HEK293 (cell line): ENCODE results near the gene CTDNEP1.

Source experiments
- CTCF ChIP-seq: fragments of 450-650 bp; formaldehyde crosslinking; IDR thresholded peaks from 2 replicates; pipeline ENCODE4 v1.5.1; 2016; ENCODE audit warnings: missing biosample characterization, missing genetic modification characterization
- GLIS1 ChIP-seq: fragments of 450-650 bp; formaldehyde crosslinking; IDR thresholded peaks from 2 replicates; pipeline ENCODE4 v1.5.1; 2016; ENCODE audit warnings: missing biosample characterization, missing genetic modification characterization
- HOXC10 ChIP-seq: sonication (generic); formaldehyde crosslinking; IDR thresholded peaks from 2 replicates; pipeline ENCODE4 v1.8.1; 2023; ENCODE audit warnings: mild to moderate bottlenecking, missing genetic modification reagents
- IKZF3 ChIP-seq: fragments of 450-650 bp; IDR thresholded peaks from 2 replicates; pipeline ENCODE4 v1.5.0; 2018; ENCODE audit warnings: missing biosample characterization, mild to moderate bottlenecking, missing genetic modification characterization, moderate library complexity
- KLF17 ChIP-seq: fragments of 450-650 bp; formaldehyde crosslinking; IDR thresholded peaks from 2 replicates; pipeline ENCODE4 v1.5.1; 2016; ENCODE audit warnings: missing biosample characterization, missing genetic modification characterization
- PRDM1 ChIP-seq: fragments of 450-650 bp; formaldehyde crosslinking; IDR thresholded peaks from 2 replicates; pipeline ENCODE4; 2016; ENCODE audit warnings: missing biosample characterization, missing genetic modification characterization
- REST ChIP-seq: fragments of 450-650 bp; formaldehyde crosslinking; IDR thresholded peaks from 2 replicates; pipeline ENCODE4 v1.5.1; 2016; ENCODE audit warnings: missing biosample characterization, missing genetic modification characterization
- SCRT2 ChIP-seq: fragments of 450-650 bp; formaldehyde crosslinking; IDR thresholded peaks from 2 replicates; pipeline ENCODE4 v1.5.1; 2016; ENCODE audit warnings: missing biosample characterization, missing genetic modification characterization
- SP3 ChIP-seq: fragments of 450-650 bp; formaldehyde crosslinking; IDR thresholded peaks from 2 replicates; pipeline ENCODE4 v1.5.1; 2016; ENCODE audit warnings: missing biosample characterization, missing genetic modification characterization
- ZBTB17 ChIP-seq: fragments of 450-650 bp; formaldehyde crosslinking; IDR thresholded peaks from 2 replicates; pipeline ENCODE4 v1.5.1; 2016; ENCODE audit warnings: missing biosample characterization, missing genetic modification characterization
- ZBTB20 ChIP-seq: fragments of 450-650 bp; formaldehyde crosslinking; IDR thresholded peaks from 2 replicates; pipeline ENCODE4 v1.5.1; 2016; ENCODE audit warnings: missing biosample characterization, missing genetic modification characterization
- ZBTB26 ChIP-seq: fragments of 450-650 bp; formaldehyde crosslinking; optimal IDR thresholded peaks from 2 replicates; pipeline ENCODE3; 2016; ENCODE audit warnings: missing biosample characterization, mild to moderate bottlenecking, missing genetic modification characterization
- ZBTB7A ChIP-seq: fragments of 450-650 bp; formaldehyde crosslinking; IDR thresholded peaks from 2 replicates; pipeline ENCODE4 v1.5.1; 2016; ENCODE audit warnings: low read depth, missing biosample characterization, missing genetic modification characterization
- ZEB2 ChIP-seq: fragments of 450-650 bp; formaldehyde crosslinking; IDR thresholded peaks from 2 replicates; pipeline ENCODE4 v1.5.1; 2016; ENCODE audit warnings: missing biosample characterization, missing genetic modification characterization
- ZFP37 ChIP-seq: fragments of 450-650 bp; formaldehyde crosslinking; IDR thresholded peaks from 2 replicates; pipeline ENCODE4 v1.5.1; 2016; ENCODE audit warnings: missing biosample characterization, missing genetic modification characterization
- ZNF174 ChIP-seq: fragments of 450-650 bp; formaldehyde crosslinking; IDR thresholded peaks from 2 replicates; pipeline ENCODE4 v1.5.0; 2017; ENCODE audit warnings: missing biosample characterization, mild to moderate bottlenecking, missing genetic modification characterization
- ZNF2 ChIP-seq: fragments of 450-650 bp; formaldehyde crosslinking; IDR thresholded peaks from 2 replicates; pipeline ENCODE4 v1.5.1; 2016; ENCODE audit warnings: missing biosample characterization, missing genetic modification characterization
- ZNF341 ChIP-seq: fragments of 450-650 bp; formaldehyde crosslinking; IDR thresholded peaks from 2 replicates; pipeline ENCODE4; 2016; ENCODE audit warnings: low read depth, missing biosample characterization, missing genetic modification characterization
- ZNF391 ChIP-seq: fragments of 450-650 bp; formaldehyde crosslinking; IDR thresholded peaks from 2 replicates; pipeline ENCODE4 v1.5.1; 2016; ENCODE audit warnings: low read depth, missing biosample characterization, missing genetic modification characterization, borderline replicate concordance
- ZNF48 ChIP-seq: fragments of 450-650 bp; formaldehyde crosslinking; IDR thresholded peaks from 2 replicates; pipeline ENCODE4 v1.5.1; 2016; ENCODE audit warnings: missing biosample characterization, missing genetic modification characterization
- ZNF501 ChIP-seq: fragments of 450-650 bp; formaldehyde crosslinking; IDR thresholded peaks from 2 replicates; pipeline ENCODE4 v1.5.1; 2016; ENCODE audit warnings: missing biosample characterization, missing genetic modification characterization
- ZNF530 ChIP-seq: fragments of 450-650 bp; formaldehyde crosslinking; IDR thresholded peaks from 2 replicates; pipeline ENCODE4 v1.5.1; 2016; ENCODE audit warnings: low read depth, missing biosample characterization, missing genetic modification characterization
- ZNF548 ChIP-seq: fragments of 450-650 bp; formaldehyde crosslinking; IDR thresholded peaks from 2 replicates; pipeline ENCODE4 v1.5.1; 2016; ENCODE audit warnings: missing biosample characterization, missing genetic modification characterization
- ZNF549 ChIP-seq: fragments of 450-650 bp; IDR thresholded peaks from 2 replicates; pipeline ENCODE4 v1.5.1; 2018; ENCODE audit warnings: missing biosample characterization, missing genetic modification characterization, mild to moderate bottlenecking, inconsistent platforms, moderate library complexity
- ZNF558 ChIP-seq: fragments of 450-650 bp; formaldehyde crosslinking; IDR thresholded peaks from 2 replicates; pipeline ENCODE4 v1.5.1; 2016; ENCODE audit warnings: missing biosample characterization, missing genetic modification characterization
- ZNF600 ChIP-seq: fragments of 450-650 bp; formaldehyde crosslinking; IDR thresholded peaks from 2 replicates; pipeline ENCODE4 v1.5.1; 2016; ENCODE audit warnings: missing biosample characterization, missing genetic modification characterization
- ZNF610 ChIP-seq: fragments of 450-650 bp; formaldehyde crosslinking; IDR thresholded peaks from 2 replicates; pipeline ENCODE4 v1.5.1; 2016; ENCODE audit warnings: missing biosample characterization, missing genetic modification characterization, borderline replicate concordance
- ZNF629 ChIP-seq: fragments of 450-650 bp; formaldehyde crosslinking; IDR thresholded peaks from 2 replicates; pipeline ENCODE4 v1.5.1; 2017; ENCODE audit warnings: missing biosample characterization, missing genetic modification characterization
- ZNF654 ChIP-seq: fragments of 450-650 bp; formaldehyde crosslinking; IDR thresholded peaks from 2 replicates; pipeline ENCODE4 v1.5.1; 2016; ENCODE audit warnings: low read depth, missing biosample characterization, missing genetic modification characterization
- ZNF664 ChIP-seq: fragments of 450-650 bp; formaldehyde crosslinking; IDR thresholded peaks from 2 replicates; pipeline ENCODE4 v1.5.1; 2016; ENCODE audit warnings: missing biosample characterization, missing genetic modification characterization
- ZNF677 ChIP-seq: fragments of 450-650 bp; IDR thresholded peaks from 2 replicates; pipeline ENCODE4 v1.5.0; 2018; ENCODE audit warnings: missing biosample characterization, mild to moderate bottlenecking, missing genetic modification characterization, moderate library complexity
- ZNF692 ChIP-seq: fragments of 450-650 bp; formaldehyde crosslinking; IDR thresholded peaks from 2 replicates; pipeline ENCODE4 v1.5.1; 2016; ENCODE audit warnings: missing biosample characterization, missing genetic modification characterization

Gene CTDNEP1

GRCh38 chr17:7280519-7281073, 29.1 kb upstream of the CTDNEP1 start (continued):
- TF ChIP-seq ZNF391 (tag by site-specific recombination) = no peak
- TF ChIP-seq ZNF549 (tag by site-specific recombination) = no peak
- peak; percentile 56; the same call in 1 of the 2 replicates for TF ChIP-seq ZNF548 (tag by site-specific recombination)
- peak; percentile 54; the same call in 1 of the 2 replicates for TF ChIP-seq ZNF692
- peak; percentile 18; the same call in 1 of the 2 replicates for TF ChIP-seq IKZF3 (tag by site-specific recombination)
- 0 out of 2 replicates have a peak, but pooled peaks have one; percentile 15 for TF ChIP-seq ZNF610 (tag by site-specific recombination)
- no peak for TF ChIP-seq ZNF677 (tag by site-specific recombination)
- TF ChIP-seq ZNF48 (tag by site-specific recombination) = no peak
- TF ChIP-seq ZFP37 (tag by site-specific recombination) = 0 out of 2 replicates have a peak, but pooled peaks have one; percentile 46
- peak; percentile 30 for TF ChIP-seq ZNF629 (tag by site-specific recombination)
- 0 out of 2 replicates have a peak, but pooled peaks have one; percentile 17 for TF ChIP-seq ZBTB7A
- TF ChIP-seq ZNF530 = no peak
- TF ChIP-seq ZNF558 (tag by site-specific recombination) = peak; percentile 31; the same call in 1 of the 2 replicates
- TF ChIP-seq ZNF2 (tag by site-specific recombination) = 0 out of 2 replicates have a peak, but pooled peaks have one; percentile 45
- peak; percentile 56; the same call in 1 of the 2 replicates for TF ChIP-seq KLF17
- peak; percentile 74 for TF ChIP-seq PRDM1 (tag by site-specific recombination)
- peak; percentile 8; the same call in 1 of the 2 replicates for TF ChIP-seq SP3 (tag by site-specific recombination)
- TF ChIP-seq ZNF654 (tag by site-specific recombination) = peak; percentile 83
- peak; percentile 90 for TF ChIP-seq ZBTB17 (tag by site-specific recombination)
- no peak for TF ChIP-seq ZNF174 (tag by site-specific recombination)
- peak; percentile 62 for TF ChIP-seq ZNF341
- TF ChIP-seq ZNF600 (tag by site-specific recombination) = peak; percentile 94
- TF ChIP-seq CTCF (tag by site-specific recombination) = peak; percentile 99
- TF ChIP-seq ZBTB20 (tag by site-specific recombination) = peak; percentile 80
- peak; percentile 67 for TF ChIP-seq SCRT2 (tag by site-specific recombination)
- no peak for TF ChIP-seq ZNF664 (tag by site-specific recombination)
- TF ChIP-seq GLIS1 (tag by site-specific recombination) = no peak
- 0 out of 2 replicates have a peak, but pooled peaks have one; percentile 23 for TF ChIP-seq REST
- TF ChIP-seq ZEB2 (tag by site-specific recombination) = peak; percentile 74
- 0 out of 2 replicates have a peak, but pooled peaks have one; percentile 53 for TF ChIP-seq ZNF501 (tag by site-specific recombination)
- TF ChIP-seq ZBTB26 = peak; percentile 46
- TF ChIP-seq HOXC10 (CRISPR knock-in tag) = peak; percentile 9; the same call in 1 of the 2 replicates
